ENCODE measurements around the gene CSK. TPM values are rescaled to one million over a fixed set of nuclear protein-coding genes. Genes with fewer than 3 reads are reported as not detected.

CSK gene
- total RNA-seq, 1 donor from 2014 or later: 100 TPM

- peaks cover 16% of the 10 kb centered on the region for H3K36me3 Mint-ChIP-seq (ENCODE audit: low read depth, unreplicated experiment)
- no peak overlapping the region for H3K27ac Mint-ChIP-seq (ENCODE audit: unreplicated experiment)
- H3K27me3 Mint-ChIP-seq (ENCODE audit: unreplicated experiment): peaks cover 9% of the 10 kb centered on the region
- TF ChIP-seq, protein P1, sequence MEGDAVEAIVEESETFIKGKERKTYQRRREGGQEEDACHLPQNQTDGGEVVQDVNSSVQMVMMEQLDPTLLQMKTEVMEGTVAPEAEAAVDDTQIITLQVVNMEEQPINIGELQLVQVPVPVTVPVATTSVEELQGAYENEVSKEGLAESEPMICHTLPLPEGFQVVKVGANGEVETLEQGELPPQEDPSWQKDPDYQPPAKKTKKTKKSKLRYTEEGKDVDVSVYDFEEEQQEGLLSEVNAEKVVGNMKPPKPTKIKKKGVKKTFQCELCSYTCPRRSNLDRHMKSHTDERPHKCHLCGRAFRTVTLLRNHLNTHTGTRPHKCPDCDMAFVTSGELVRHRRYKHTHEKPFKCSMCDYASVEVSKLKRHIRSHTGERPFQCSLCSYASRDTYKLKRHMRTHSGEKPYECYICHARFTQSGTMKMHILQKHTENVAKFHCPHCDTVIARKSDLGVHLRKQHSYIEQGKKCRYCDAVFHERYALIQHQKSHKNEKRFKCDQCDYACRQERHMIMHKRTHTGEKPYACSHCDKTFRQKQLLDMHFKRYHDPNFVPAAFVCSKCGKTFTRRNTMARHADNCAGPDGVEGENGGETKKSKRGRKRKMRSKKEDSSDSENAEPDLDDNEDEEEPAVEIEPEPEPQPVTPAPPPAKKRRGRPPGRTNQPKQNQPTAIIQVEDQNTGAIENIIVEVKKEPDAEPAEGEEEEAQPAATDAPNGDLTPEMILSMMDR (IDR thresholded peaks at IDR 0.05; ENCODE audit: unreplicated experiment): no peak
- peak overlapping the region; percentile 47 for H3K4me3 Mint-ChIP-seq (ENCODE audit: unreplicated experiment)
- DNase-seq (ENCODE audit: low spot score): no peak
- H3K9me3 Mint-ChIP-seq (ENCODE audit: unreplicated experiment): no peaks in the 10 kb centered on the region
- no peaks in the 10 kb centered on the region for H3K4me1 Mint-ChIP-seq (ENCODE audit: unreplicated experiment)
Observed at GRCh38 chr15:74801311-74801997, 19.6 kb downstream of the CSK start.

DNA sequence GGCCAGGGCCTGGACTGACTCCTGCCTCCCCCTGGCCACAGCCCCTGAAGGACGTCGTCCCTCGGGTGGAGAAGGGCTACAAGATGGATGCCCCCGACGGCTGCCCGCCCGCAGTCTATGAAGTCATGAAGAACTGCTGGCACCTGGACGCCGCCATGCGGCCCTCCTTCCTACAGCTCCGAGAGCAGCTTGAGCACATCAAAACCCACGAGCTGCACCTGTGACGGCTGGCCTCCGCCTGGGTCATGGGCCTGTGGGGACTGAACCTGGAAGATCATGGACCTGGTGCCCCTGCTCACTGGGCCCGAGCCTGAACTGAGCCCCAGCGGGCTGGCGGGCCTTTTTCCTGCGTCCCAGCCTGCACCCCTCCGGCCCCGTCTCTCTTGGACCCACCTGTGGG is 20.4 kb downstream of the CSK start:
- Mint-ChIP-seq H3K4me1 (ENCODE audit: unreplicated experiment) (no peaks in the 10 kb centered on the region), H3K4me3 (ENCODE audit: unreplicated experiment) (no peak overlapping the region), H3K9me3 (ENCODE audit: unreplicated experiment) (no peaks in the 10 kb centered on the region), H3K36me3 (ENCODE audit: low read depth, unreplicated experiment) (peaks cover 16% of the 10 kb centered on the region), H3K27ac (ENCODE audit: unreplicated experiment) (no peak overlapping the region), H3K27me3 (ENCODE audit: unreplicated experiment) (peaks cover 9% of the 10 kb centered on the region)
- TF ChIP-seq, protein P1 (IDR thresholded peaks at IDR 0.05; ENCODE audit: unreplicated experiment): no peak
- DNase-seq (ENCODE audit: low spot score): no peak

DNA sequence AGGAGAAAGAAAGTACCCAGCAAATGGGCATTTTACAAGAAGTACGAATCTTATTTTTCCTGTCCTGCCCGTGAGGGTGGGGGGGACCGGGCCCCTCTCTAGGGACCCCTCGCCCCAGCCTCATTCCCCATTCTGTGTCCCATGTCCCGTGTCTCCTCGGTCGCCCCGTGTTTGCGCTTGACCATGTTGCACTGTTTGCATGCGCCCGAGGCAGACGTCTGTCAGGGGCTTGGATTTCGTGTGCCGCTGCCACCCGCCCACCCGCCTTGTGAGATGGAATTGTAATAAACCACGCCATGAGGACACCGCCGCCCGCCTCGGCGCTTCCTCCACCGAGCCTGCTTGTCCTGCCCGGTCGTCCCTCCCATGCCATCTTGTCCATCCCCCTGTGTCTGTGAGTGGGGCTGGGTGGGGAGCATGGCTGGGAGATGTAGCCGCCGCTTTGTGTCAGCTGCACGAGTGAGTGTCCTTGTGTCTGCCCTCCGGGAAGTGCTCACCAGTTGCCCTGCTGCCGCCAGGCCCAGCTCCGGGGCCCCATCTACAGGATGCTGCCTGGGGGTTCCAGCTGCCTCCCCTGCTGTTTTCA is 21.1 kb downstream of the CSK start:
- H3K4me3 Mint-ChIP-seq (ENCODE audit: unreplicated experiment): no peak overlapping the region
- peaks cover 16% of the 10 kb centered on the region for H3K36me3 Mint-ChIP-seq (ENCODE audit: low read depth, unreplicated experiment)
- TF ChIP-seq, protein P1 (IDR thresholded peaks at IDR 0.05; ENCODE audit: unreplicated experiment): no peak
- DNase-seq (ENCODE audit: low spot score): no peak
- no peaks in the 10 kb centered on the region for H3K4me1 Mint-ChIP-seq (ENCODE audit: unreplicated experiment)
- H3K27me3 Mint-ChIP-seq (ENCODE audit: unreplicated experiment): peaks cover 9% of the 10 kb centered on the region
- no peak overlapping the region for H3K27ac Mint-ChIP-seq (ENCODE audit: unreplicated experiment)
- no peaks in the 10 kb centered on the region for H3K9me3 Mint-ChIP-seq (ENCODE audit: unreplicated experiment)

DNA sequence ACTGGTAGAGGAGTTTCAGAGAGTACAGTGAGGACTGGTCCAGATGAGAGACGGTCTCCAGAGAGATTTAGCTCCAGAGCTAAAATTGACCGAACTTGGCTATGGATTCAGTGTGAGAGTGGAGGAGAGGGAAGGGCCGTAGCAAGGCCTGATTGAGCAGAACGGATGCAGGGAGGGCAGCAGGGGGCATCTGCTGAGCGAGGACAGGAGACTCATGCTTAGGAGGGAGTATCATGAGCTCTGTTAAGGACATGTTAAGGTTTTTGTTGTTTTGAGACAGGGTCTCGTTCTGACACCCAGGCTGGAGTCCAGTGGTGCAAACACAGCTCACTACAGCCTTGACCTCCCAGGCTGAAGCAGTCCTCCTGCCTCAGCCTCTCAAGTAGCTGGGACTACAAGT is 23.1 kb downstream of the CSK start:
- Mint-ChIP-seq H3K36me3 (ENCODE audit: low read depth, unreplicated experiment) (peaks cover 16% of the 10 kb centered on the region), H3K4me1 (ENCODE audit: unreplicated experiment) (peaks cover 4% of the 10 kb centered on the region), H3K9me3 (ENCODE audit: unreplicated experiment) (no peaks in the 10 kb centered on the region), H3K27ac (ENCODE audit: unreplicated experiment) (no peak overlapping the region), H3K4me3 (ENCODE audit: unreplicated experiment) (no peak overlapping the region), H3K27me3 (ENCODE audit: unreplicated experiment) (peaks cover 10% of the 10 kb centered on the region)
- DNase-seq (ENCODE audit: low spot score): no peak
- TF ChIP-seq, protein P1 (IDR thresholded peaks at IDR 0.05; ENCODE audit: unreplicated experiment): no peak

GRCh38 chr15:74807282-74807681 is 25.4 kb downstream of the CSK start:
- DNase-seq (ENCODE audit: low spot score): no peak
- no peak overlapping the region for H3K4me3 Mint-ChIP-seq (ENCODE audit: unreplicated experiment)
- peaks cover 11% of the 10 kb centered on the region for H3K27me3 Mint-ChIP-seq (ENCODE audit: unreplicated experiment)
- TF ChIP-seq, protein P1 (IDR thresholded peaks at IDR 0.05; ENCODE audit: unreplicated experiment): no peak
- peaks cover 11% of the 10 kb centered on the region for H3K36me3 Mint-ChIP-seq (ENCODE audit: low read depth, unreplicated experiment)
- peaks cover 4% of the 10 kb centered on the region for H3K4me1 Mint-ChIP-seq (ENCODE audit: unreplicated experiment)
- H3K9me3 Mint-ChIP-seq (ENCODE audit: unreplicated experiment): no peaks in the 10 kb centered on the region
- H3K27ac Mint-ChIP-seq (ENCODE audit: unreplicated experiment): no peak overlapping the region

Measured in endothelial cell (in vitro differentiated cells).